MM.1S (cell line): ENCODE measurements around the gene ZNF593.

Experiments
- CTCF ChIP-seq: fragments of 300-600 bp; sonication (generic); IDR thresholded peaks from 2 replicates; pipeline ENCODE4 v1.5.1; 2016; ENCODE audit warnings: antibody characterized with exemption, low read length, mixed read lengths
- EZH2 ChIP-seq: fragments of 300-600 bp; sonication (generic); optimal IDR thresholded peaks from 2 replicates; pipeline ENCODE3; 2017; ENCODE audit warnings: low read depth, mild to moderate bottlenecking, antibody characterized with exemption, low read length, mixed read lengths

GRCh38 chr1:26126321-26127084 is 43.2 kb upstream of the ZNF593 start:
- TF ChIP-seq CTCF (no peak), EZH2 (no peak)
